Measurements from ENCODE around the gene FFAR2.

DNA sequence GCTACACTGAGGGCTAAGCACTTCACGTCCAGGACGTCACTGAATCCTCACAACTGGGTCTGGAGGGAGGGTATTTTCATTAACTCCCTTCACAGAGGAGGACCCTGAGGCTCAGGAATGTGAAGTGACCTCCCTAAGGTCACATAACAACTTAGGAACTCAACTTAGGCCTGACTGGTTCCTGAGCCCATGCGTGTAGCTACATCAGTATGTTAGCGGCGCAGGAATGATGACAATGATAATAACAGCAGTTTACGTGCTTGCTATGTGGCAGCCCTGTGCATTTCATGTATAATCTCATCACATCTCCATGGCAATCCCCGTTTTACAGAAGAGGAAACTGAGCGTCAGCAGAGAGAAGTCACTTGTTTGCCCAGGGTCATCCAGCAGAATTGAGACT lies 23.9 kb downstream of the FFAR2 start:
- TF ChIP-seq, protein P1, sequence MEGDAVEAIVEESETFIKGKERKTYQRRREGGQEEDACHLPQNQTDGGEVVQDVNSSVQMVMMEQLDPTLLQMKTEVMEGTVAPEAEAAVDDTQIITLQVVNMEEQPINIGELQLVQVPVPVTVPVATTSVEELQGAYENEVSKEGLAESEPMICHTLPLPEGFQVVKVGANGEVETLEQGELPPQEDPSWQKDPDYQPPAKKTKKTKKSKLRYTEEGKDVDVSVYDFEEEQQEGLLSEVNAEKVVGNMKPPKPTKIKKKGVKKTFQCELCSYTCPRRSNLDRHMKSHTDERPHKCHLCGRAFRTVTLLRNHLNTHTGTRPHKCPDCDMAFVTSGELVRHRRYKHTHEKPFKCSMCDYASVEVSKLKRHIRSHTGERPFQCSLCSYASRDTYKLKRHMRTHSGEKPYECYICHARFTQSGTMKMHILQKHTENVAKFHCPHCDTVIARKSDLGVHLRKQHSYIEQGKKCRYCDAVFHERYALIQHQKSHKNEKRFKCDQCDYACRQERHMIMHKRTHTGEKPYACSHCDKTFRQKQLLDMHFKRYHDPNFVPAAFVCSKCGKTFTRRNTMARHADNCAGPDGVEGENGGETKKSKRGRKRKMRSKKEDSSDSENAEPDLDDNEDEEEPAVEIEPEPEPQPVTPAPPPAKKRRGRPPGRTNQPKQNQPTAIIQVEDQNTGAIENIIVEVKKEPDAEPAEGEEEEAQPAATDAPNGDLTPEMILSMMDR (IDR thresholded peaks at IDR 0.05) = no peak
- TF ChIP-seq POLR2A (IDR thresholded peaks at IDR 0.05) = no peak
